ENCODE measurements around the gene NME7. TPM values are rescaled to one million over a fixed set of nuclear protein-coding genes. Genes with fewer than 3 reads are reported as not detected.

The NME7 gene
- total RNA-seq, 1 experiment from 2014 or later, result 9.0 TPM

DNA sequence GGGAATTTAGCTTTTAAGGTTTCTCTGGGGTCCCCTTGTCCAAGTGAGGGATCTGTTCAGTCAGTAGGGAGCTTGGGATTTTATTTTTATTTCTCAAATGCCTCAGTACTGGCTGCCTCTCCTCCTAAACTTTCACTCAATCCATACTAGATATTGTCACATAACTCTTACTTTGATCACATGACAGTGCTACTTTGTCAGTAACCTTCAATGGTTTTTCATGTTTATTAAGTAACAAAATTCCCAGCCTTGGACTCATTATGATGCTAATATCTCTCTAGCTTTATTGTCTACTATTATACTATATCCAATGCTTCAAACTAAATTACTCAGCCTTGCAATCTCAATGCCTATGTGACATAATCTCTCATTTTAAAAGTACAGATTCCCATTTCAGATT lies 163.4 kb downstream of the NME7 start:
- TF ChIP-seq, protein P1, sequence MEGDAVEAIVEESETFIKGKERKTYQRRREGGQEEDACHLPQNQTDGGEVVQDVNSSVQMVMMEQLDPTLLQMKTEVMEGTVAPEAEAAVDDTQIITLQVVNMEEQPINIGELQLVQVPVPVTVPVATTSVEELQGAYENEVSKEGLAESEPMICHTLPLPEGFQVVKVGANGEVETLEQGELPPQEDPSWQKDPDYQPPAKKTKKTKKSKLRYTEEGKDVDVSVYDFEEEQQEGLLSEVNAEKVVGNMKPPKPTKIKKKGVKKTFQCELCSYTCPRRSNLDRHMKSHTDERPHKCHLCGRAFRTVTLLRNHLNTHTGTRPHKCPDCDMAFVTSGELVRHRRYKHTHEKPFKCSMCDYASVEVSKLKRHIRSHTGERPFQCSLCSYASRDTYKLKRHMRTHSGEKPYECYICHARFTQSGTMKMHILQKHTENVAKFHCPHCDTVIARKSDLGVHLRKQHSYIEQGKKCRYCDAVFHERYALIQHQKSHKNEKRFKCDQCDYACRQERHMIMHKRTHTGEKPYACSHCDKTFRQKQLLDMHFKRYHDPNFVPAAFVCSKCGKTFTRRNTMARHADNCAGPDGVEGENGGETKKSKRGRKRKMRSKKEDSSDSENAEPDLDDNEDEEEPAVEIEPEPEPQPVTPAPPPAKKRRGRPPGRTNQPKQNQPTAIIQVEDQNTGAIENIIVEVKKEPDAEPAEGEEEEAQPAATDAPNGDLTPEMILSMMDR (IDR thresholded peaks at IDR 0.05; ENCODE audit: insufficient read depth in 1 of 2, low read depth in 1 of 2, low read length in 1 of 2, severe bottlenecking in 1 of 2, unreplicated experiment in 1 of 2), result no peak
- Mint-ChIP-seq H3K4me3 (ENCODE audit: unreplicated experiment) (no peak overlapping the region), H3K27ac (ENCODE audit: unreplicated experiment) (no peak overlapping the region), H3K27me3 (ENCODE audit: insufficient read depth, unreplicated experiment) (no peaks in the 10 kb centered on the region), H3K4me1 (ENCODE audit: low read depth, unreplicated experiment) (peaks cover 6% of the 10 kb centered on the region), H3K9me3 (ENCODE audit: unreplicated experiment) (no peaks in the 10 kb centered on the region), H3K36me3 (ENCODE audit: insufficient read depth, unreplicated experiment) (no peaks in the 10 kb centered on the region)
- no peaks in the 10 kb centered on the region for H3K27me3 ChIP-seq (replicated peaks; ENCODE audit: control insufficient read depth, insufficient read depth, low read length)
- BruUV-seq (replicated peaks), result no TSS peak
- intact Hi-C loops (cut with micrococcal nuclease; ENCODE audit: unreplicated experiment), result loop anchor here (5.0 kb wide), 1 partner anchor 143 kb away; no protein-coding TSS in a partner anchor
- H3K9me3 ChIP-seq, result no peaks in the 10 kb centered on the region
- CTCF ChIA-PET, result no interaction called here
- DNase-seq, result no peak
- no peak overlapping the region for H3K4me3 ChIP-seq (ENCODE audit: low read depth, low read length)
- no peaks in the 10 kb centered on the region for H3K4me1 ChIP-seq
- H3K36me3 ChIP-seq (ENCODE audit: control insufficient read depth, insufficient read depth, low read length), result no peaks in the 10 kb centered on the region
- POLR2A ChIA-PET, result no interaction called here

DNA sequence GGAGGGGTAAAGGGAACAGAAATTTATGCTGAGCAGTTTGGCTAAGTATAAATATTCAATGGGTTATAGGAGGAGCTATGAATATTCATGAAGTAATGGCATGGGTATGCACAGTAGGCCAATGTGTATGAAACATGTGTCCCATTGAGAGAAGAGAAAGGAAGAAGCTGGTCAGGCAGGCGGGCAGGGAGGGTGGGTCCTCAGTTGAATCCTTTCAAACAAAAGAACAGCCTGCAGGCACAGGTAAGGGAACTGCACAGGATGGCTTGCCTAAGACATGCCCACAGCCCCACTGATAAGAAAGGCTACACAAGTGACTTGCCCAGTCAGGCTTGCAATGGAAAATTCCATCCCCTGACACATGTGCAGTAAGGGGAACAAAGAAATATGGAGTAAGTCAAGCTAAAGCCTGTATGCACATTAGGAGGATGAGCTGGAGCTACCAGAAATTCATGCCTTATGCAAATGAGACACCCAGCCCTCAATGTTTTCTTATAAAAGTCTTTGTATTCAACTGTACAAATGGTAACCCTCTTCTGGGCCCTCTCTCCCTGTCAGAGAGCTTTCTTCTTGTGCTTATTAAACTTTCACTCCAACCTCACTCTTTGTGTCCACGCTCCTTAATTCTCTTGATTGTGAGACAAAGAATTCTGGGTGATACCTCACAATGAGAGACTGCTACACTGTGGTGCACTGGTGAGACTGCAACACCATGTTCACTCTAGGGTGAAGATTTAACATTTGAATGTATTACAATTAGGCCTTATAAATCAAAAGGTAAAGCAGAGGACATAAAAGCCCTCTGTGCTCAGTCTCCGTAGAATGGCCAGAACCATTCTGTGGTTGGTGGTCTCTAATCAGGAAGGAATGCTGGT lies 164.6 kb downstream of the NME7 start:
- no peaks in the 10 kb centered on the region for H3K36me3 Mint-ChIP-seq (ENCODE audit: insufficient read depth, unreplicated experiment)
- no TSS peak for BruUV-seq (replicated peaks)
- Histone ChIP-seq H3K4me3 (ENCODE audit: low read depth, low read length) (no peak overlapping the region), H3K4me1 (no peaks in the 10 kb centered on the region), H3K9me3 (no peaks in the 10 kb centered on the region), H3K36me3 (ENCODE audit: control insufficient read depth, insufficient read depth, low read length) (no peaks in the 10 kb centered on the region), H3K27me3 (replicated peaks; ENCODE audit: control insufficient read depth, insufficient read depth, low read length) (no peaks in the 10 kb centered on the region)
- POLR2A ChIA-PET, result no interaction called here
- H3K9me3 Mint-ChIP-seq (ENCODE audit: unreplicated experiment), result no peaks in the 10 kb centered on the region
- intact Hi-C loops (cut with micrococcal nuclease; ENCODE audit: unreplicated experiment), result loop anchor here (5.0 kb wide), 1 partner anchor 144 kb away; no protein-coding TSS in a partner anchor
- H3K4me1 Mint-ChIP-seq (ENCODE audit: low read depth, unreplicated experiment), result peaks cover 6% of the 10 kb centered on the region
- no peak for DNase-seq
- CTCF ChIA-PET, result no interaction called here
- no peak overlapping the region for H3K27ac Mint-ChIP-seq (ENCODE audit: unreplicated experiment)
- no peaks in the 10 kb centered on the region for H3K27me3 Mint-ChIP-seq (ENCODE audit: insufficient read depth, unreplicated experiment)
- TF ChIP-seq, protein P1 (IDR thresholded peaks at IDR 0.05; ENCODE audit: insufficient read depth in 1 of 2, low read depth in 1 of 2, low read length in 1 of 2, severe bottlenecking in 1 of 2, unreplicated experiment in 1 of 2), result no peak
- no peak overlapping the region for H3K4me3 Mint-ChIP-seq (ENCODE audit: unreplicated experiment)

DNA sequence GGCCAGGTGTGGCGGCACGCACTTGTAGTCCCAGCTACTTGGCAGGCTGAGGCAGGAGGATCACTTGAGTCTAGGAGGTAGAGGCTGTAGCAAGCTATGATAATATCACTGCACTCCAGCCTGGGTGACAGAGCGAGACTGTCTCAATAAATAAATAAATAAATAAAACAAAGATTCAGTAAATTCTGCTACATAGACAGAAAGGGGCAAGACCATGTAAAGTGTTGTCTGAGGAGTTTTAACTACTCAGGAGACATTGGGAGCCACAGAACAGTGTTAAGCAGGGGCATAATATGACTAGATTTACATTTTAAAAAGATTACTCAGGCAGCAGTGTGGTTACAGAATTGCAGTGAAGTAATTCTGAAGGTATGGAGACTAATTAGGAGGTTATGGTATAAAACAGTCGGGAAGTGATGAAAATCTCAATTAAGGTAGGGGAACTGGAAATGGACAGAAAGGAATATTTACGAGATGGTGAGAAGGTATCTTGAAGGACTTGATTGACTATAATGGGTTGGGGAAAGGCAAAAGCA lies 166.4 kb downstream of the NME7 start:
- Histone ChIP-seq H3K4me3 (ENCODE audit: low read depth, low read length) (no peak overlapping the region), H3K27me3 (replicated peaks; ENCODE audit: control insufficient read depth, insufficient read depth, low read length) (no peaks in the 10 kb centered on the region), H3K4me1 (no peaks in the 10 kb centered on the region), H3K9me3 (0 out of 2 replicates have a peak, but pooled peaks cover 2% of the 10 kb centered on the region), H3K36me3 (ENCODE audit: control insufficient read depth, insufficient read depth, low read length) (no peaks in the 10 kb centered on the region)
- no peak overlapping the region for H3K4me3 Mint-ChIP-seq (ENCODE audit: unreplicated experiment)
- no peak overlapping the region for H3K27ac Mint-ChIP-seq (ENCODE audit: unreplicated experiment)
- H3K36me3 Mint-ChIP-seq (ENCODE audit: insufficient read depth, unreplicated experiment), result no peaks in the 10 kb centered on the region
- ChIA-PET POLR2A (no interaction called here), CTCF (no interaction called here)
- no peak for DNase-seq
- H3K4me1 Mint-ChIP-seq (ENCODE audit: low read depth, unreplicated experiment), result peaks cover 6% of the 10 kb centered on the region
- BruUV-seq (replicated peaks), result no TSS peak
- TF ChIP-seq, protein P1 (IDR thresholded peaks at IDR 0.05; ENCODE audit: insufficient read depth in 1 of 2, low read depth in 1 of 2, low read length in 1 of 2, severe bottlenecking in 1 of 2, unreplicated experiment in 1 of 2), result no peak
- no peaks in the 10 kb centered on the region for H3K9me3 Mint-ChIP-seq (ENCODE audit: unreplicated experiment)
- intact Hi-C loops (cut with micrococcal nuclease; ENCODE audit: unreplicated experiment), result loop anchor here (5.0 kb wide), 1 partner anchor 146 kb away; no protein-coding TSS in a partner anchor
- H3K27me3 Mint-ChIP-seq (ENCODE audit: insufficient read depth, unreplicated experiment), result no peaks in the 10 kb centered on the region
